Suprapubic skin (tissue), 4 donors: ENCODE results near the gene CFAP90. TPM values are rescaled to one million over a fixed set of nuclear protein-coding genes. Genes with fewer than 3 reads are reported as not detected.
A peak's percentile ranks its signal among the peaks of the same experiment; 100 is the strongest.

Source experiments
- DNase-seq, 2 donors: peaks; one replicate each; pipeline ENCODE4 v3.0.0-alpha.2; 2019; ENCODE audit warnings: low spot score in 2 of 2
- H3K27ac ChIP-seq: fragments of 200-600 bp; sonication (generic); one replicate; pipeline ENCODE4 v1.5.1; 2019
- H3K27me3 ChIP-seq: fragments of 200-600 bp; sonication (generic); one replicate; pipeline ENCODE4 v1.5.1; 2019
- H3K36me3 ChIP-seq: fragments of 200-600 bp; sonication (generic); one replicate; pipeline ENCODE4 v1.5.1; 2019
- H3K4me1 ChIP-seq: fragments of 200-600 bp; sonication (generic); one replicate; pipeline ENCODE4 v1.5.1; 2019
- H3K4me3 ChIP-seq: fragments of 200-600 bp; sonication (generic); one replicate; pipeline ENCODE4 v1.5.1; 2019; ENCODE audit warnings: mild to moderate bottlenecking
- H3K9me3 ChIP-seq: fragments of 200-600 bp; sonication (generic); one replicate; pipeline ENCODE4 v1.5.1; 2019
- CTCF ChIP-seq, 2 donors: fragments of 200-600 bp in 1 of 2; fragments of 450-650 bp in 1 of 2; sonication (generic) in 1 of 2; IDR thresholded peaks; one replicate each; pipeline ENCODE4 v1.5.1; 2016 to 2019; ENCODE audit warnings: antibody characterized with exemption in 2 of 2, mild to moderate bottlenecking in 1 of 2, moderate library complexity in 1 of 2
- EP300 ChIP-seq: sonication (generic); formaldehyde crosslinking; IDR thresholded peaks from one replicate; pipeline ENCODE4 v1.6.1; 2017; ENCODE audit warnings: antibody characterized with exemption
- POLR2A ChIP-seq, 2 donors: fragments of 450-650 bp; IDR thresholded peaks; one replicate each; pipeline ENCODE4 v1.6.1; 2017; ENCODE audit warnings: antibody characterized with exemption in 2 of 2, mild to moderate bottlenecking in 2 of 2, moderate library complexity in 2 of 2
- POLR2AphosphoS5 ChIP-seq, 3 donors: sonication (generic); formaldehyde crosslinking; IDR thresholded peaks; one replicate each; pipeline ENCODE4 v1.6.1; 2017; ENCODE audit warnings: antibody characterized with exemption in 3 of 3
- WGBS: methylation state at CpG from one replicate; pipeline ENCODE4 v1.1.5; 2018; 5-methylcytosine and 5-hydroxymethylcytosine counted together
- total RNA-seq, 4 donors: library from RNA; depleted of rRNA; stranded (reverse); fragments of >200 nt; gene quantifications; one replicate each; pipeline ENCODE4 v1.1.0, GENCODE V29; 2016

CFAP90 gene
- total RNA-seq, 4 donors from 2014 or later, result 1.4 TPM; not detected in 3

GRCh38 chr5:7867260-7867659 lies 16.3 kb upstream of the CFAP90 start:
- no peak for TF ChIP-seq POLR2A (IDR thresholded peaks at IDR 0.05)
- no peak for DNase-seq
- Histone ChIP-seq H3K9me3 (no peaks in the 10 kb centered on the region), H3K27ac (no peak overlapping the region), H3K4me3 (no peak overlapping the region), H3K36me3 (peaks cover 14% of the 10 kb centered on the region), H3K4me1 (peaks cover 31% of the 10 kb centered on the region), H3K27me3 (no peaks in the 10 kb centered on the region)
- 69% methylated on average over 3 of the region's 3 CpGs for WGBS

GRCh38 chr5:7866196-7866595 lies 15.3 kb upstream of the CFAP90 start:
- no peaks in the 10 kb centered on the region for H3K9me3 ChIP-seq
- H3K27ac ChIP-seq, result no peak overlapping the region
- no peaks in the 10 kb centered on the region for H3K27me3 ChIP-seq
- peaks cover 25% of the 10 kb centered on the region for H3K36me3 ChIP-seq
- peaks cover 29% of the 10 kb centered on the region for H3K4me1 ChIP-seq
- 87% methylated on average over 2 of the region's 2 CpGs for WGBS
- DNase-seq, result no peak
- no peak for TF ChIP-seq POLR2AphosphoS5 (IDR thresholded peaks at IDR 0.05)
- TF ChIP-seq POLR2A (IDR thresholded peaks at IDR 0.05), result no peak
- no peak for TF ChIP-seq EP300
- H3K4me3 ChIP-seq, result no peak overlapping the region

- H3K36me3 ChIP-seq, result peaks cover 37% of the 10 kb centered on the region
- no peak overlapping the region for H3K27ac ChIP-seq
- H3K27me3 ChIP-seq, result no peaks in the 10 kb centered on the region
- no peak overlapping the region for H3K4me3 ChIP-seq
- TF ChIP-seq POLR2AphosphoS5 (IDR thresholded peaks at IDR 0.05), result no peak
- TF ChIP-seq CTCF (IDR thresholded peaks at IDR 0.05), result no peak
- no peak for TF ChIP-seq EP300
- TF ChIP-seq POLR2A (IDR thresholded peaks at IDR 0.05), result no peak
- DNase-seq, result no peak
- no peaks in the 10 kb centered on the region for H3K9me3 ChIP-seq
- WGBS, result 72% methylated on average over 9 of the region's 9 CpGs
- H3K4me1 ChIP-seq, result no peaks in the 10 kb centered on the region
Observed at GRCh38 chr5:7857926-7858632, 7.1 kb upstream of the CFAP90 start.

GRCh38 chr5:7857361-7857760 lies 6.4 kb upstream of the CFAP90 start:
- WGBS, result 79% methylated on average over 5 of the region's 5 CpGs
- Histone ChIP-seq H3K27me3 (no peaks in the 10 kb centered on the region), H3K27ac (no peak overlapping the region), H3K4me3 (no peak overlapping the region), H3K36me3 (peaks cover 35% of the 10 kb centered on the region), H3K9me3 (no peaks in the 10 kb centered on the region), H3K4me1 (peaks cover under 1% of the 10 kb centered on the region)
- DNase-seq, result no peak
- TF ChIP-seq POLR2AphosphoS5 (IDR thresholded peaks at IDR 0.05) (no peak), CTCF (IDR thresholded peaks at IDR 0.05) (no peak), EP300 (no peak), POLR2A (IDR thresholded peaks at IDR 0.05) (no peak)

- 84% methylated on average over 2 of the region's 2 CpGs for WGBS
Observed at GRCh38 chr5:7856855-7857254, 5.9 kb upstream of the CFAP90 start.

More at GRCh38 chr5:7856855-7857254, 5.9 kb upstream of the CFAP90 start:
- no peak overlapping the region for H3K27ac ChIP-seq
- no peak for DNase-seq
- no peaks in the 10 kb centered on the region for H3K27me3 ChIP-seq
- H3K36me3 ChIP-seq, result peaks cover 30% of the 10 kb centered on the region
- no peak for TF ChIP-seq POLR2AphosphoS5 (IDR thresholded peaks at IDR 0.05)
- TF ChIP-seq CTCF (IDR thresholded peaks at IDR 0.05), result peak in 1 of 2 donors; percentile 38
- no peak for TF ChIP-seq EP300
- no peak for TF ChIP-seq POLR2A (IDR thresholded peaks at IDR 0.05)
- H3K4me3 ChIP-seq, result no peak overlapping the region
- H3K4me1 ChIP-seq, result peaks cover 3% of the 10 kb centered on the region
- no peaks in the 10 kb centered on the region for H3K9me3 ChIP-seq
